MM.1S (cell line): ENCODE data around the gene SCAP.

Experiments
- DNase-seq: peaks from one replicate; pipeline ENCODE4 v3.0.0-alpha.2; 2015
- H2AFZ ChIP-seq: fragments of 300-600 bp; sonication (generic); 2 replicates; pipeline ENCODE4 v1.6.0; 2016; ENCODE audit warnings: antibody characterized with exemption, low read length
- H3F3A ChIP-seq: fragments of 300-600 bp; sonication (generic); 2 replicates; pipeline ENCODE4 v1.6.1; 2016; ENCODE audit warnings: mild to moderate bottlenecking, antibody characterized with exemption, low read length, moderate library complexity, mixed read lengths; ENCODE audit not compliant: insufficient read depth
- H3K27ac ChIP-seq: fragments of 300-600 bp; sonication (generic); 2 replicates; pipeline ENCODE4 v1.5.1; 2016; ENCODE audit warnings: mild to moderate bottlenecking, low read length
- H3K27me3 ChIP-seq: fragments of 300-600 bp; sonication (generic); replicated peaks from 2 replicates; pipeline ENCODE4 v1.6.0; 2016; ENCODE audit warnings: low read length; ENCODE audit not compliant: insufficient read depth
- H3K36me3 ChIP-seq: fragments of 300-600 bp; sonication (generic); replicated peaks from 2 replicates; pipeline ENCODE4 v1.6.1; 2016; ENCODE audit warnings: mild to moderate bottlenecking, low read length, mixed read lengths; ENCODE audit not compliant: insufficient read depth
- H3K4me1 ChIP-seq: fragments of 300-600 bp; sonication (generic); 2 replicates; pipeline ENCODE4 v1.6.1; 2016; ENCODE audit warnings: low read length, mixed read lengths
- H3K4me2 ChIP-seq: fragments of 300-600 bp; sonication (generic); 2 replicates; pipeline ENCODE4 v1.6.0; 2016; ENCODE audit warnings: low read depth, low read length
- H3K4me3 ChIP-seq: fragments of 300-600 bp; sonication (generic); 2 replicates; pipeline ENCODE4 v1.5.1; 2016; ENCODE audit warnings: low read length, mixed read lengths
- H3K79me2 ChIP-seq: fragments of 300-600 bp; sonication (generic); 2 replicates; pipeline ENCODE4 v1.6.1; 2016; ENCODE audit warnings: mixed run types, low read length, mixed read lengths
- H3K9ac ChIP-seq: fragments of 300-600 bp; sonication (generic); 2 replicates; pipeline ENCODE4 v1.6.1; 2016; ENCODE audit warnings: low read length, mixed read lengths
- H3K9me2 ChIP-seq: fragments of 300-600 bp; sonication (generic); replicated peaks from 2 replicates; pipeline ENCODE4 v1.6.1; 2016; ENCODE audit warnings: mild to moderate bottlenecking, low read length, mixed read lengths; ENCODE audit not compliant: insufficient read depth
- H3K9me3 ChIP-seq: fragments of 300-600 bp; sonication (generic); replicated peaks from 2 replicates; pipeline ENCODE4 v1.6.1; 2016; ENCODE audit warnings: mild to moderate bottlenecking, low read length, mixed read lengths; ENCODE audit not compliant: insufficient read depth
- H4K20me1 ChIP-seq: fragments of 300-600 bp; sonication (generic); 2 replicates; pipeline ENCODE4 v1.6.1; 2016; ENCODE audit warnings: mild to moderate bottlenecking, low read length, moderate library complexity, mixed read lengths; ENCODE audit not compliant: insufficient read depth
- EZH2 ChIP-seq: fragments of 300-600 bp; sonication (generic); optimal IDR thresholded peaks from 2 replicates; pipeline ENCODE3; 2017; ENCODE audit warnings: low read depth, mild to moderate bottlenecking, antibody characterized with exemption, low read length, mixed read lengths
- EZH2phosphoT487 ChIP-seq: fragments of 300-600 bp; sonication (generic); IDR thresholded peaks from 2 replicates; pipeline ENCODE4 v1.6.1; 2018; ENCODE audit warnings: antibody characterized with exemption, low read length
- TF ChIP-seq, protein P1 (sequence below): fragments of 300-600 bp; sonication (generic); IDR thresholded peaks from 2 replicates; pipeline ENCODE4 v1.5.1; 2016; ENCODE audit warnings: antibody characterized with exemption, low read length, mixed read lengths

The SCAP gene

GRCh38 chr3:47384425-47384824 lies 91.3 kb downstream of the SCAP start:
- Histone ChIP-seq H3K4me3 (no peak overlapping the region), H3K4me1 (peaks cover 10% of the 10 kb centered on the region), H3K9me2 (no peaks in the 10 kb centered on the region), H3K79me2 (peaks cover 95% of the 10 kb centered on the region), H3K36me3 (no peaks in the 10 kb centered on the region), H4K20me1 (peaks cover 10% of the 10 kb centered on the region; the same call in 1 of the 2 replicates), H3F3A (peaks cover 4% of the 10 kb centered on the region; the same call in 1 of the 2 replicates), H3K9me3 (no peaks in the 10 kb centered on the region), H3K9ac (no peak overlapping the region), H3K4me2 (no peak overlapping the region), H3K27ac (no peak overlapping the region), H2AFZ (no peak overlapping the region), H3K27me3 (no peaks in the 10 kb centered on the region)
- DNase-seq: no peak
- TF ChIP-seq EZH2: no peak
- no peak for TF ChIP-seq EZH2phosphoT487
- TF ChIP-seq, protein P1, sequence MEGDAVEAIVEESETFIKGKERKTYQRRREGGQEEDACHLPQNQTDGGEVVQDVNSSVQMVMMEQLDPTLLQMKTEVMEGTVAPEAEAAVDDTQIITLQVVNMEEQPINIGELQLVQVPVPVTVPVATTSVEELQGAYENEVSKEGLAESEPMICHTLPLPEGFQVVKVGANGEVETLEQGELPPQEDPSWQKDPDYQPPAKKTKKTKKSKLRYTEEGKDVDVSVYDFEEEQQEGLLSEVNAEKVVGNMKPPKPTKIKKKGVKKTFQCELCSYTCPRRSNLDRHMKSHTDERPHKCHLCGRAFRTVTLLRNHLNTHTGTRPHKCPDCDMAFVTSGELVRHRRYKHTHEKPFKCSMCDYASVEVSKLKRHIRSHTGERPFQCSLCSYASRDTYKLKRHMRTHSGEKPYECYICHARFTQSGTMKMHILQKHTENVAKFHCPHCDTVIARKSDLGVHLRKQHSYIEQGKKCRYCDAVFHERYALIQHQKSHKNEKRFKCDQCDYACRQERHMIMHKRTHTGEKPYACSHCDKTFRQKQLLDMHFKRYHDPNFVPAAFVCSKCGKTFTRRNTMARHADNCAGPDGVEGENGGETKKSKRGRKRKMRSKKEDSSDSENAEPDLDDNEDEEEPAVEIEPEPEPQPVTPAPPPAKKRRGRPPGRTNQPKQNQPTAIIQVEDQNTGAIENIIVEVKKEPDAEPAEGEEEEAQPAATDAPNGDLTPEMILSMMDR: no peak

DNA sequence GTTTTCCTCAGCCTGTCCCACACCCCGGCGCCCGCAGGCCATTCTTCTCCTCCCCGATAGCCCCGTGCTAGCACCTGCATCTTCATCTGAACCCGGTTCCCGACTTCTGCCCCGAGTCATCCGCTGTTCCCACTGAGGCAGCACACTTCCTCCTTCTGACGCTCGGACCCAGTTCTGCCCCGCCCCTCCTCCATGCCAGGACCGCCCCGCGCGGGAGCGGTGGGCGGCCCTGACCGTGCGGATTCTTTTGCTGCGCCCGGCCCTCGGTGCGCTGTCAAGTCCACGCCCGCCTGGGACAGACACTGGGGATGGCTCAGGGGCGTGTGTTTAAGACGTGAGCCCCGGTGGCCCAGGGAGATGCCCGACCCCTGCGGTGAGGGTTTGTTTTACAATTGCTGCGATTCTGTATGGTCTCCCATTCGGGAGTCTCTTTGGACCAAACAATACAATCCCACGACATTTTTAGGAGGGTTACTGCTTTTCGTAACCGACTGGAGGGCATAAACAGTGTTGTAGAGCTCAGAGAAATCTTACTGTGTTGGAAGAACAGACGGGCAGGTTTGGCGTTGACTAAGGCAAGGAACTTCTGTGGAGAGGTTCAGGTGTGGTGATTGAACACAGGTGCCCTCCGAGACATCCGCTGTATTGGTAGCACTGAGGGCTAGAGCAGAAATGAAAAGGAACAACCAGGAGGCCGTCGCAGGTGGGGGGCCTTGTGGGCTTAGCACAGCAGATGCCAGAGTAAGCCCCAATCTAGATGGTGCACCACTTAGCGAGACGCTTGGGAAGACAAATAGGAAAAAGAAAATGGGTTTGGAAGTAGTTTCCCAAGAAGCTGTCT lies 94.2 kb downstream of the SCAP start:
- DNase-seq: peak; percentile 86
- H3K27me3 ChIP-seq: no peaks in the 10 kb centered on the region
- peaks cover 10% of the 10 kb centered on the region for H3K4me1 ChIP-seq
- H3F3A ChIP-seq: peaks cover 4% of the 10 kb centered on the region; the same call in 1 of the 2 replicates
- peak overlapping the region; percentile 94 for H3K9ac ChIP-seq
- peaks cover 67% of the 10 kb centered on the region for H3K79me2 ChIP-seq
- H3K4me2 ChIP-seq: peak overlapping the region; percentile 84
- H4K20me1 ChIP-seq: peaks cover 10% of the 10 kb centered on the region; the same call in 1 of the 2 replicates
- peak overlapping the region; percentile 58 for H2AFZ ChIP-seq
- no peaks in the 10 kb centered on the region for H3K36me3 ChIP-seq
- H3K9me3 ChIP-seq: no peaks in the 10 kb centered on the region
- H3K9me2 ChIP-seq: no peaks in the 10 kb centered on the region
- peak overlapping the region; percentile 83 for H3K27ac ChIP-seq
- peak overlapping the region; percentile 91 for H3K4me3 ChIP-seq
- TF ChIP-seq EZH2 (no peak), EZH2phosphoT487 (no peak)
- TF ChIP-seq, protein P1: no peak

DNA sequence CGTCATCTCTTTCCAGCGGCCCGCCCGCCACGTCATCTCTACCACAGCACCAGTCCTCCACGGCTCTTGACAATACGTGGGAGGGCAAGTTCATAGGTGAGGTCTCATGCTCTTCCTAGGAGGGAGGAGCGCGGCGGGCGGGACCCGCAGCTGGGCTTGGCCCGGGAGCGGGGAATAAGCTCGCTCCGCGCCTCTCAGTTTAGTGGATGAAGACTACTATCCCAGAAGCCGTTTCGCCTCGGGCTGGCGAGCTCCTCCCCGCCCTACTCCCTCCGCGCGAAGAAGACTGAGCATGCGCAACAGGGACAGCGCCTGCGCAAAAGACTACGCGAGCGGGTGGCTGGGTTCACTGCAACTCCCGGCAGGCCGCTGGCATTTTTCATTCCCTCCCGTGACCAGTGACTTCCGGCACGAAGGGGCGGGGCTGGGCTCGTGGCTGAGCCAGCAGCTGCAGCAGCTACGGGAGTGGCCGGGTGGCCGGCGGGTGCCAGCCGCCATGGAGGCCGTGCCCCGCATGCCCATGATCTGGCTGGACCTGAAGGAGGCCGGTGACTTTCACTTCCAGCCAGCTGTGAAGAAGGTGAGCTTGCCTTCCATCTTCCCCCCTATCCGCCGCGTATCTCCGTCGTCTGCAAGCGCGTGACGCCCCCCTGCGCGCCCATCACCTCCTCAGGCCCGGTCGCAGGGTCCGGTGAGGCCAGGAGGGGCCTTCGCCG lies 95.0 kb downstream of the SCAP start, which contains the start of gene PTPN23:
PTPN23 (plus strand) TSS at position 421 of the 716 bp plus-strand sequence; CDS start at position 497, 76 bp downstream.
- peak; percentile 99 for DNase-seq
- Histone ChIP-seq H3F3A (peaks cover 4% of the 10 kb centered on the region; the same call in 1 of the 2 replicates), H3K4me1 (peaks cover 10% of the 10 kb centered on the region), H3K4me2 (peak within 1 kb of the TSS; percentile 84), H3K9ac (peak within 1 kb of the TSS; percentile 94), H3K9me2 (no peaks in the 10 kb centered on the region), H3K9me3 (no peaks in the 10 kb centered on the region), H3K79me2 (peaks cover 59% of the 10 kb centered on the region), H3K4me3 (peak within 1 kb of the TSS; percentile 91), H3K36me3 (no peaks in the 10 kb centered on the region), H3K27me3 (no peaks in the 10 kb centered on the region), H4K20me1 (peaks cover 10% of the 10 kb centered on the region; the same call in 1 of the 2 replicates), H2AFZ (peak within 1 kb of the TSS; percentile 58), H3K27ac (peak within 1 kb of the TSS; percentile 83)
- TF ChIP-seq EZH2phosphoT487: no peak
- TF ChIP-seq, protein P1: no peak
- no peak for TF ChIP-seq EZH2
